Nephron progenitor cell (in vitro differentiated cells): ENCODE measurements around the gene SLC35B4.

Experiments
- DNase-seq: peaks from one replicate; pipeline ENCODE4 v3.0.0; 2021
- H3K27ac Mint-ChIP-seq: 2 replicates; pipeline ENCODE4 v1.8.0; 2021; ENCODE audit warnings: mild to moderate bottlenecking, moderate library complexity, mixed read lengths
- H3K27me3 Mint-ChIP-seq: 2 replicates; pipeline ENCODE4 v1.8.0; 2021; ENCODE audit warnings: mild to moderate bottlenecking, low read depth, mixed read lengths; ENCODE audit not compliant: poor library complexity
- H3K36me3 Mint-ChIP-seq: 2 replicates; pipeline ENCODE4 v1.8.0; 2021; ENCODE audit warnings: low read depth, mixed read lengths
- H3K4me1 Mint-ChIP-seq: 2 replicates; pipeline ENCODE4 v1.8.0; 2021; ENCODE audit warnings: mixed read lengths
- H3K4me3 Mint-ChIP-seq: 2 replicates; pipeline ENCODE4 v1.8.0; 2021; ENCODE audit warnings: mild to moderate bottlenecking, moderate library complexity, mixed read lengths
- H3K9me3 Mint-ChIP-seq: 2 replicates; pipeline ENCODE4 v1.8.0; 2021; ENCODE audit warnings: mild to moderate bottlenecking, moderate library complexity, mixed read lengths
- CTCF ChIP-seq: fragments of 200-600 bp; sonication (generic); IDR thresholded peaks from 2 replicates; pipeline ENCODE4 v1.5.0; 2021; ENCODE audit warnings: antibody characterized with exemption

The SLC35B4 gene

GRCh38 chr7:134337980-134338379 is 21.2 kb upstream of the SLC35B4 start:
- H3K27me3 Mint-ChIP-seq: peaks cover 12% of the 10 kb centered on the region
- no peak overlapping the region for H3K4me3 Mint-ChIP-seq
- H3K36me3 Mint-ChIP-seq: no peaks in the 10 kb centered on the region
- no peak for DNase-seq
- peaks cover 22% of the 10 kb centered on the region for H3K9me3 Mint-ChIP-seq
- no peak overlapping the region for H3K27ac Mint-ChIP-seq
- no peak for TF ChIP-seq CTCF
- H3K4me1 Mint-ChIP-seq: no peaks in the 10 kb centered on the region

- no peak for TF ChIP-seq CTCF
- Mint-ChIP-seq H3K4me3 (no peak overlapping the region), H3K36me3 (no peaks in the 10 kb centered on the region), H3K9me3 (peaks cover 22% of the 10 kb centered on the region), H3K4me1 (peaks cover 24% of the 10 kb centered on the region), H3K27me3 (peaks cover 15% of the 10 kb centered on the region), H3K27ac (no peak overlapping the region)
- DNase-seq: no peak
Measured at GRCh38 chr7:134334408-134334807, 17.7 kb upstream of the SLC35B4 start.

GRCh38 chr7:134333943-134334342 is 17.2 kb upstream of the SLC35B4 start:
- TF ChIP-seq CTCF: no peak
- peaks cover 17% of the 10 kb centered on the region for H3K9me3 Mint-ChIP-seq
- no peaks in the 10 kb centered on the region for H3K36me3 Mint-ChIP-seq
- H3K4me1 Mint-ChIP-seq: peaks cover 28% of the 10 kb centered on the region
- no peak for DNase-seq
- no peak overlapping the region for H3K4me3 Mint-ChIP-seq
- peaks cover 13% of the 10 kb centered on the region for H3K27me3 Mint-ChIP-seq
- no peak overlapping the region for H3K27ac Mint-ChIP-seq

GRCh38 chr7:134332892-134333291 is 16.2 kb upstream of the SLC35B4 start:
- peaks cover 14% of the 10 kb centered on the region for H3K9me3 Mint-ChIP-seq
- no peak overlapping the region for H3K27ac Mint-ChIP-seq
- H3K27me3 Mint-ChIP-seq: peaks cover 16% of the 10 kb centered on the region
- H3K4me3 Mint-ChIP-seq: no peak overlapping the region
- H3K4me1 Mint-ChIP-seq: peaks cover 29% of the 10 kb centered on the region
- no peak for DNase-seq
- TF ChIP-seq CTCF: no peak
- no peaks in the 10 kb centered on the region for H3K36me3 Mint-ChIP-seq

GRCh38 chr7:134331393-134331792 is 14.7 kb upstream of the SLC35B4 start:
- no peak for TF ChIP-seq CTCF
- Mint-ChIP-seq H3K27me3 (peaks cover 18% of the 10 kb centered on the region), H3K27ac (peak overlapping the region; percentile 43), H3K4me3 (no peak overlapping the region), H3K36me3 (no peaks in the 10 kb centered on the region), H3K4me1 (peaks cover 29% of the 10 kb centered on the region), H3K9me3 (peaks cover 11% of the 10 kb centered on the region)
- no peak for DNase-seq

- H3K27ac Mint-ChIP-seq: no peak overlapping the region
- no peak overlapping the region for H3K4me3 Mint-ChIP-seq
- DNase-seq: no peak
- peaks cover 18% of the 10 kb centered on the region for H3K27me3 Mint-ChIP-seq
- no peak for TF ChIP-seq CTCF
- peaks cover 29% of the 10 kb centered on the region for H3K4me1 Mint-ChIP-seq
- H3K36me3 Mint-ChIP-seq: no peaks in the 10 kb centered on the region
- H3K9me3 Mint-ChIP-seq: peaks cover 11% of the 10 kb centered on the region
Measured at GRCh38 chr7:134330974-134331373, 14.2 kb upstream of the SLC35B4 start.
